Breast epithelium (tissue), 3 donors: Measurements from ENCODE around the gene TMCO4.

Experiments used
- POLR2A ChIP-seq: fragments of 450-650 bp; IDR thresholded peaks from one replicate; pipeline ENCODE4 v1.6.1; 2016; ENCODE audit warnings: antibody characterized with exemption, mild to moderate bottlenecking, moderate library complexity
- POLR2AphosphoS5 ChIP-seq, 3 donors: sonication (generic); formaldehyde crosslinking; IDR thresholded peaks; one replicate each; pipeline ENCODE4 v1.6.1; 2017; ENCODE audit warnings: antibody characterized with exemption in 3 of 3
- TF ChIP-seq, protein P1 (sequence below), 3 donors: fragments of 450-650 bp; IDR thresholded peaks; one replicate each; pipeline ENCODE4 v1.5.1; 2016 to 2017; ENCODE audit warnings: antibody characterized with exemption in 3 of 3, mild to moderate bottlenecking in 3 of 3, moderate library complexity in 3 of 3

DNA sequence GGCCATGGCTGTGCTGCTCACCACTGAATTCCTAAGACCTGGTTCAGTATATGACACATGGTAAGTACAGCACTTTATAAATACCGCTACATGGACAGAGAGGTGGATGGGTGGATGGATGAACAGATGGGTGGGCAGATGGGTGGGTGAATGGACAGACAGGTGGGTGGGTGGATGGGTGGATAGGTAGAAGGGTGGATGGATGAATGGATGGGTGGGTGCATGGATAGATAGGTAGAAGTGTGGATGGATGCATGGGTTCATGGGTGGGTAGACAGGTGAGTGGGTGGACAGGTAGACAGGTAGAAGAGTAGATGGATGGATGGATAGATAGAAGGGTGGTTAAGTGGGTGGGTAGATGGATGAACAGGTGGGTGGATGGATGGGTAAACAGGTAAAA is 54.8 kb downstream of the TMCO4 start:
- TF ChIP-seq, protein P1, sequence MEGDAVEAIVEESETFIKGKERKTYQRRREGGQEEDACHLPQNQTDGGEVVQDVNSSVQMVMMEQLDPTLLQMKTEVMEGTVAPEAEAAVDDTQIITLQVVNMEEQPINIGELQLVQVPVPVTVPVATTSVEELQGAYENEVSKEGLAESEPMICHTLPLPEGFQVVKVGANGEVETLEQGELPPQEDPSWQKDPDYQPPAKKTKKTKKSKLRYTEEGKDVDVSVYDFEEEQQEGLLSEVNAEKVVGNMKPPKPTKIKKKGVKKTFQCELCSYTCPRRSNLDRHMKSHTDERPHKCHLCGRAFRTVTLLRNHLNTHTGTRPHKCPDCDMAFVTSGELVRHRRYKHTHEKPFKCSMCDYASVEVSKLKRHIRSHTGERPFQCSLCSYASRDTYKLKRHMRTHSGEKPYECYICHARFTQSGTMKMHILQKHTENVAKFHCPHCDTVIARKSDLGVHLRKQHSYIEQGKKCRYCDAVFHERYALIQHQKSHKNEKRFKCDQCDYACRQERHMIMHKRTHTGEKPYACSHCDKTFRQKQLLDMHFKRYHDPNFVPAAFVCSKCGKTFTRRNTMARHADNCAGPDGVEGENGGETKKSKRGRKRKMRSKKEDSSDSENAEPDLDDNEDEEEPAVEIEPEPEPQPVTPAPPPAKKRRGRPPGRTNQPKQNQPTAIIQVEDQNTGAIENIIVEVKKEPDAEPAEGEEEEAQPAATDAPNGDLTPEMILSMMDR (IDR thresholded peaks at IDR 0.05) = no peak
- TF ChIP-seq POLR2A = no peak
- TF ChIP-seq POLR2AphosphoS5 (IDR thresholded peaks at IDR 0.05) = no peak
